ENCODE measurements around the gene TOX2.

Gene TOX2

GRCh38 chr20:44068316-44069201 lies 153.9 kb downstream of the TOX2 start:
- DNase-seq = peak; percentile 58

DNA sequence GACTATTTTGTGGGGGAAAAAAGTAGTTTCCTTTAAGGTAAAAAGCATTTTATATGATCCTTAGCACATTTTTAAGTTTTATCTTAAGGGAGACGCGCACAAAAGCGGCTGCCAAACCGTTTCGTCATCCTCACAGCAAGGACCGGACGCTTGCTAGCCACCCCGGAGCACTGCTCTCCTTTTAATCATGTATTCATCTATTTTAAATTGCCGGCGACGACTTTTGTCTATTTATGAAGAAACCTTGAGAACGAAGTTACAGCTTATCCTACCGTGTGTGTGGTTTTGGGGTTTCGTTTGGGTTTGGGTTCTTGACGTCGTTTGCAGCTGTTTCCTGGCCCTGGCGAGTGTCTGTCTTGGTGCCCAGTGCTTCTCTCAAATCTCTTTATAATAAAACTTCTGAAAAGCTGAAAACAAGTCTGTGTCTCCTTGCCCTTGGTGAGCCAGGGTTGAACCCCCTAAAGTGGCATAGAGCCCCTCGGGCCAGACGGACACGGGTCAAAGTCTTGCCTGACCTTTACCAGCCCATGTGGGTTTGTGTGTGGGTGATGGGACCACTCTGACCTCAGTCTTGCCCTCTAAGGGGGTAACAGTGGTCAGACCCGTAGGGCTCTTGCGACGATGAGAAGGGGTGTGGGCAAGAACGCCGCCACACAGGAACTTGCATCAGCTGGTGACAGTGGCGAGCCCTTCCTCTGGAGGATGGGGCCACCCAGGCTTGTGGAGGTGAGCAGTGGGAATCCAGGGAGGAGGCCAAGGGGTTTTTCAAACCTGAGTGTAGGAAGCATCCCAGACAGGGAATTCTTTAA lies 154.8 kb downstream of the TOX2 start:
- DNase-seq = peak; percentile 76

- peak; percentile 67 for DNase-seq
These were observed 155.7 kb downstream of the TOX2 start for GRCh38 chr20:44070139-44070900.

DNA sequence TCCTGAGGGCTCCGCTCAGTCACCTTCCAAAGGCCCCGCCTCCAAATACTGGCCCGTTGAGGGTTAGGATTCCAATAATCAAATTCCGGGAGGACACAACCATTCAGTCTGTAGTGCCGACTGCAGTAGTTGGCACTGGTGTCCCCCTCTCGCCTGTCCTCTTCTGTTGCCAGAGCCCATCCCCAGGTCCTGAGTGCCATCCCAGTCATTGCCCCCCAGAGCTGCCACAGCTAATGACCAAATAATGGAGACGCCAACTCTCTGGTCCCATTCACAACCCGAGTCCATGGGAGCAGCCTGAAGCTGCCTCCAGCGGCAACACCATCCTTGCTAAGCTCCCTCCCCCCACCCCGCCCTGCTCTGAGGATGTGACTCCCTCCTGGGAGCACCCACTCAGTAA lies 156.4 kb downstream of the TOX2 start:
- no peak for DNase-seq

GRCh38 chr20:44071526-44072111 lies 157.0 kb downstream of the TOX2 start:
- DNase-seq = no peak

DNA sequence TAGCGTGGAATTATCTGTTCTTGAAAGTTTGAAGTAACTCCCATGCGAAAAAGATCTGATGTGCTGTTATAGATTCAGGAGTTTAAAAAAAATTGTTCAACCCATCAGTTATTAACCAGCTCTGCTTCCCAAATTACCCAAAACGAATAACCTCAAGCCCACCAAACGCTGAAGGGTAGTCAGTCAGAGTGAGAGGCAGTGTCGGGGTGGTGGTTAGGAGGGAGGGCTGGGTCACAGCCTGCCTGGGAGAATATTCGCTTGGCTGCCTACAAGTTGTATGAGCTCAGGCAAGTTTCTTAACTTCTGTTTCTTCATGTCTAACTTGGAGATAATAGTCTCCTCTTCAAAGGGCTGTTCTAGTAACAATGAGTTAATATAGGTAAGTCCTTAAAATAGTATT lies 157.7 kb downstream of the TOX2 start:
- DNase-seq = no peak

GRCh38 chr20:44073011-44073674 lies 158.5 kb downstream of the TOX2 start:
- no peak for DNase-seq

- no peak for DNase-seq
These were observed 159.0 kb downstream of the TOX2 start for GRCh38 chr20:44073675-44074071.

- DNase-seq = no peak
These were observed 159.8 kb downstream of the TOX2 start for GRCh38 chr20:44074252-44075151.

DNA sequence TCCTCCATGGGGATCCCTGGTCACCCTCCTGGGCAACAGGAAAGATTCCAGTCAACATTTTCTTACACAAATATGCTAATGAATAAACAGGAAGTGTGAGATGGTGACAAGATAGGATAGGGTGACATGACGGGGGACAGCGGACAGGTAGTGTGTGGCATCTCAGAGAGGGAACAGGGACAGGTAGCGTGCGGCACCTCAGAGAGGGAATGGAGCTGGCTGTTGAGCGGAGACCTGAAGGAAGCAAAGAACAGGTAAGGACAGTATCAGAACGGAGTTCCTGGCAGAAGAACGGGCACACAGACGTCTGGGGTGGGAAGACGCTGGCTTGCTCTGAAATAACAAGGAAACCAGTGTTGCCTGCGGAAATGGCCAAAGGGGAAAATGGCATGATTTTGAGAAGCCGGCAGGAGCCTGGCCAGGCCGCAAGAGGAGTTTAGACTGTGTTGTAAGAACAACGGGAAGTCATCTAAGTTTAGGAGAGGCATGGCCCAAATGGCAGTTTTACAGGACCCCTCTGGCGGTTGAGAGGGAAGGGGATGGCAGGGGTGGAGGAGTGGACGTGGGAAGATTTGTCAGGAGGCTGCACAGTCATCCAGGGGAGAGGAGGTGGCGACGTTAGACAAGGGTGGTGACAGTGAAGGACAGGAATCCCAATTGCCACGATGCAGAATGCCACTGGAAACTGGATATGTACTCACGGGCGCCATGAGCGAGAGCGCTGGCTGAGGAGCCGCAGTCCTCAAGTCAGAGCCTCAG lies 160.7 kb downstream of the TOX2 start:
- DNase-seq = no peak

GRCh38 chr20:44075950-44076232 lies 161.2 kb downstream of the TOX2 start:
- DNase-seq = no peak

DNA sequence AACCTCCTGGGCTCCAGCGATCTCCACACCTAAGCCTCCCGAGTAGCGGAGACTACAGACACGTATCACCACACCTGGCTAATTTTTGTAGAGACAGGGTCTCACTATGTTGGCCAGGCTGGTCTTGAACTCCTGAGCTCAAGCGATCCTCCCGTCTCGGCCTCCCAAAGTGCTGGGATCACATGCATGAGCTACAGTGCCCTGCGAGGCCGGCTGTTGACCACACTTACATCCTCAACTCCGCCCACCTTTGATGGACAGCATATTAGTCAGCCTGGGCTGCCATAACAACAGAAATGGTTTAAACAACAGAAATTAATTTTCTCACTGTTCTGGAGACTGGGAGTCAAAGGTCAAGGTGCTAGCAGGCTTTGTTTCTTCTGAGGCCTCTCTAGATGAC lies 164.6 kb downstream of the TOX2 start:
- DNase-seq = no peak

- DNase-seq = no peak
These were observed 165.4 kb downstream of the TOX2 start for GRCh38 chr20:44080064-44080463.

DNA sequence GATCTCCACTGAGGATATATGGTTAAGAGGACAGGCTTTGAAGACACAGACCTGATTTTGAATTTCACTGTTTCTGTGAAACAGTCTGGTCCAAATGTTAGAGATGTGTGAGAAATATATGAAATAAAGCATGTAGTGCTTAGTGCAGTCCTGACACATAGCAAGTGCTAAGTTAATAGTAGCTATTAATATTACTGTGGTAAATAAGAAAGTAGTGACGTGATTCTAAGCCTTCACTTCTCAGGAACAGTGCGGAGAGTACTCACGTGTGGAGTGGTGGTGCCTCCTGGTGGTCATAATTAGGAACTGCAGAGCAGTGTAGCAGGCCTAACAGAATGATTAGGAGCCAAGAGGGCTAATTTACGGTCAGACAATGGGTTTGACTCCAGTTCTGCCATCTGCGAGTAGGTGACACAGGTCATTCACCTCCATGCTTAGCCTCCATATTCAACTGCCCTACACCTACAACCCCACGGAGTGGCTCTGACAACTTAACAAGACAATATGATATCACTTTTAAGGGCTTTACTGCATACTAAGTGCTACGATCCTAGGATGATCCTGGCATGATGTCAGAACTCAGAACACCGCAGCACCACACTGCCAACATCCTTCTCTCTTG lies 166.1 kb downstream of the TOX2 start:
- DNase-seq = peak; percentile 78

GRCh38 chr20:44081476-44081875 lies 166.8 kb downstream of the TOX2 start:
- DNase-seq = no peak

DNA sequence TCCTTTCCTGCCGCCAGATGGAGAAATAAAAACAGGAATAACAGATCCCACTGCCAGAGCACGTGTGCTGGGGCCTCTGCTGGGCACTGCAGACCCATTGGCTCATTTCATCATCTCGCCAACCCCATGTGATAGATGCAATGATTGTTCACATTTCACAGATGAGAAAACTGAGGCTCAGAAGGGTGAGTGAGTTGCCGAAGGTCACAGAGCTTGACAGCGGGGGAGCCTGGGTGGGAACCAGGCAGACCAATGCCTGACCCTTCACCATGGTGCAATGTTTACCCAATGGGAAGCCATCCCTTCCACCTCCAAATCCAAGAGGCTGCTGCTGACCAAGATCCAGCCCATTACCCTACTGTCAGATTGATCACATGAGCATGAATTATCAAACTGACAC lies 167.2 kb downstream of the TOX2 start:
- DNase-seq = no peak

DNA sequence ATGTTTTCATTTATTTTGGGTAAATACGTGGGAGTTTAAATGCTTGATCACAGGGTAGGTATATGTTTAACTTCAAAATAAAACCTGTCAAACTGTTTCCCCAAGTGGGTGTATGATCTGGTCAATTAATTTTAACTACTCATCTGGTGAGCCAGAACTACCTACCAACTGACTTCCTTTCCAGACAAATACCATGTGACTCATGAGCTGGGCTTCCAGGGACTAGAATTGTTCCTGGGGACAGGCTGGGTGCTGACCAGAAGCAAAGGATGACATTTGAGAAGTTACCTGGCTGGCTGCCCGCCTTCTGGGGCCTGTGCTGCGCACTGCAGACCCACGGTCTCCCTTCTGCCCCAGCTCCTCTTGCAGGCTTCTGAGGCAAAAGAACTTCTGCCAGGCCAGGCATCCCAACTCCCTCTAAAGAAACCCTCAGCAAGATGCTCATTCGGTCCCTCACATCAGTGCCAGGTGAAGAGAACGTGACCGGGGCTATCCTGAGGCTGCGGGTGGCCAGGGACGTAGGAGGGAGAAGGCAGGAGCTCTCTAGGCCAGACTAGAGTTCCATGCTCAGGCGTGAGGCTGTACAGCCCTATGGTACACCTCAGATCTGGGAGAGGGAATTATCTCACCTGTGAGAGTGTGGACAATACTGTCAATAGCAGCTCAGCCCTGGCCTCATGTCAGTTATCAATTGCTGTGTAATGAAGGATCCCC lies 168.7 kb downstream of the TOX2 start:
- DNase-seq = no peak

DNA sequence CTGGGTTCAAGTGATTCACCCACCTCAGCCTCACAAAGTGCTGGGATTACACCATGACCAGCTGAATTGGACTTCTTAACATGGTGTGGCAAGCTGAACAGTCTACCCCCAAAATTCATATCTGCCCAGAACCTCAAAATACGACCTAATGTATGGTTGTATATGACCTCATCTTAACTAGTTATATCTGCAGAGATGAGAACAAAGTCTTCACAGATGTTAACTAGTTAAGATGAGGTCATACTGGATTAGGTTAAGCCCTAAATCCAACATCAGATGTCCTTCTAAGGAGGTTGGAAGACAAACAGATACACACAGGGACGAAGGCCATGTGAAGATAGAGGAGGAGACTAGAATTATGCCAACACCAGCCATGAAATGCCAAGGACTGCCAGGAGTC lies 169.8 kb downstream of the TOX2 start:
- no peak for DNase-seq

DNA sequence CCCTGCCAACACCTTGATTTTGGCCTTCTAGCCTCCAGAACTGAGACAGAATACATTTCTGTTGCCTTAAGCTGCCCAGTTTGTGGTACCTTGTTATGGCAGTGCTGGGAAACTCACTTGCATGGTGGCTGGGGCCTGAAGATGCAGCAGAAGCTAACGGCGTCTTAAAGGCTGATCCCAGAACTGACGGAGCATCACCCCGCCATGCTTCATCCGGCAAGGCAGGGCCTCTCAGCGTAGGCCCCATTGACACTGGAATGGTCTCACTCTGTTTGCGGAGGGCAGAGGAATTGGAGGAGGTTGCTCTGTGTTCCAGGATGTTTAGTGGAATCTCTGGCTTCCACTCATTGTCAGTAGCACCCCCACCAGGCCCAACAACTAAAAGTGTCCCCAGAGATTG lies 170.2 kb downstream of the TOX2 start:
- no peak for DNase-seq

Measured in activated T-cell treated with anti-CD3 and anti-CD28 coated beads, Interleukin-2, amount 50 U/mL, for 1 hour (primary cell).